ENCODE results near the gene EVPL.

- TF ChIP-seq MYC (IDR thresholded peaks at IDR 0.05; ENCODE audit: low read depth, low read length) (no peak), CTCF (IDR thresholded peaks at IDR 0.05; ENCODE audit: extremely low read depth in 1 of 2, insufficient read depth in 1 of 2, low read depth in 1 of 2, low read length in 2 of 2) (no peak), EZH2 (IDR thresholded peaks at IDR 0.05; ENCODE audit: borderline replicate concordance, low read depth, low read length, severe bottlenecking) (no peak), MAX (IDR thresholded peaks at IDR 0.05; ENCODE audit: insufficient read depth, insufficient read length) (no peak), POLR2A (IDR thresholded peaks at IDR 0.05; ENCODE audit: low read depth, low read length) (no peak), POLR2AphosphoS5 (IDR thresholded peaks at IDR 0.05; ENCODE audit: insufficient read depth, low read depth, low read length) (no peak), JUN (IDR thresholded peaks at IDR 0.05; ENCODE audit: borderline replicate concordance, insufficient read depth, insufficient read length, low read depth) (no peak)
Measured at GRCh38 chr17:76049836-76050537, 22.9 kb upstream of the EVPL start.
